HepG2 (cell line): ENCODE results near the gene TMTC1.

ENCODE experiments used
- CTCF ChIP-seq: sonication (generic); formaldehyde crosslinking; IDR thresholded peaks from 2 replicates; pipeline ENCODE4 v1.5.0; 2020; ENCODE audit warnings: mild to moderate bottlenecking, missing genetic modification reagents, moderate library complexity
- EZH2 ChIP-seq: conservative IDR thresholded peaks from 2 replicates; pipeline ENCODE4 v1.6.1; 2012; ENCODE audit warnings: mild to moderate bottlenecking, low read depth, low read length, moderate library complexity
- KDM6A ChIP-seq: IDR thresholded peaks from 2 replicates; pipeline ENCODE4 v1.6.1; 2016; ENCODE audit warnings: low read depth
- MYNN ChIP-seq: sonication (generic); formaldehyde crosslinking; IDR thresholded peaks from 2 replicates; pipeline ENCODE4 v1.4.0; 2020; ENCODE audit warnings: mild to moderate bottlenecking, low read depth, missing genetic modification reagents
- MYPOP ChIP-seq: sonication (generic); formaldehyde crosslinking; IDR thresholded peaks from 2 replicates; pipeline ENCODE4 v1.8.1; 2023; ENCODE audit warnings: mild to moderate bottlenecking, moderate library complexity, missing genetic modification reagents
- REST ChIP-seq, 2 experiments: IDR thresholded peaks; 2 replicates each; pipeline ENCODE4 v1.6.1; 2011 to 2012; ENCODE audit warnings: low read length in 2 of 2, borderline replicate concordance in 1 of 2, low read depth in 1 of 2, mild to moderate bottlenecking in 1 of 2, moderate library complexity in 1 of 2
- SNAPC2 ChIP-seq: sonication (generic); formaldehyde crosslinking; IDR thresholded peaks from 2 replicates; pipeline ENCODE4 v1.8.1; 2022; ENCODE audit warnings: mild to moderate bottlenecking, missing genetic modification reagents
- ZBTB7A ChIP-seq: sonication (generic); formaldehyde crosslinking; IDR thresholded peaks from 2 replicates; pipeline ENCODE4 v1.8.0; 2022; ENCODE audit warnings: mild to moderate bottlenecking, missing genetic modification reagents
- ZNF160 ChIP-seq: sonication (generic); formaldehyde crosslinking; IDR thresholded peaks from 2 replicates; pipeline ENCODE4 v1.8.0; 2022; ENCODE audit warnings: mild to moderate bottlenecking, inconsistent platforms, missing genetic modification reagents
- ZNF362 ChIP-seq: sonication (generic); formaldehyde crosslinking; IDR thresholded peaks from 2 replicates; pipeline ENCODE4 v1.4.0; 2020; ENCODE audit warnings: missing genetic modification reagents, mild to moderate bottlenecking, borderline replicate concordance
- ZNF564 ChIP-seq: sonication (generic); formaldehyde crosslinking; IDR thresholded peaks from 2 replicates; pipeline ENCODE4 v1.8.1; 2023; ENCODE audit warnings: mild to moderate bottlenecking, missing genetic modification reagents

- TF ChIP-seq REST (IDR thresholded peaks at IDR 0.05; ENCODE audit: borderline replicate concordance in 1 of 2, low read depth in 1 of 2, low read length in 2 of 2): no peak
- TF ChIP-seq CTCF (CRISPR knock-in tag): no peak
- no peak for TF ChIP-seq KDM6A (CRISPR knock-in tag)
- TF ChIP-seq MYPOP (CRISPR knock-in tag): no peak
- no peak for TF ChIP-seq MYNN (CRISPR knock-in tag)
- TF ChIP-seq ZNF362 (CRISPR knock-in tag): no peak
- TF ChIP-seq ZBTB7A (CRISPR knock-in tag): no peak
- TF ChIP-seq ZNF564: no peak
- TF ChIP-seq EZH2: no peak
- no peak for TF ChIP-seq SNAPC2 (CRISPR knock-in tag)
- no peak for TF ChIP-seq ZNF160
These were observed 56.9 kb downstream of the TMTC1 start for GRCh38 chr12:29726741-29727348.
